NCI-H2196 treated with DMSO at 0.1 percent for 48 hours (cell line): ENCODE measurements around the gene SEPSECS.

Source experiments
- DNase-seq: peaks from one replicate; lab custom pipeline; 2025; ENCODE audit not compliant: unreplicated experiment; lab: John Stamatoyannopoulos, UW

Gene SEPSECS

DNA sequence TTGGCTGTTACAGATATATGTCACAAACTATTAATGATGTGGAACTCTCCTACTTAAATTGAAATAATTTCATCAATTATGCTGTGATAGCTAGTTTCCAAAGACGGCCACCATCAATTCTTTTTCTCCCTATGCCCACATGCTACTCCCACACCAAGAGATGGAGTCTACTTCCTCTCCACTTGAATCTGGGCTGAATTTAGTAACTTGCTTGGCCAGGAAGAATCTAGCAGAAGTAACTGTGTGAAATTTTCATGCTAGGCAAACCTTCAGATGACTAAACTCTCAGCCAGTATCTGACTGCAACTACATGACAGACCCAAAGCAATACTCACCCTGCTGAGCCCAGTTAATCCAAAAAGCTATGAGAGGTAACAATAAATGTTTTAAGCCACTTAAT is 3.2 kb downstream of the SEPSECS start:
- DNase-seq = no peak

DNA sequence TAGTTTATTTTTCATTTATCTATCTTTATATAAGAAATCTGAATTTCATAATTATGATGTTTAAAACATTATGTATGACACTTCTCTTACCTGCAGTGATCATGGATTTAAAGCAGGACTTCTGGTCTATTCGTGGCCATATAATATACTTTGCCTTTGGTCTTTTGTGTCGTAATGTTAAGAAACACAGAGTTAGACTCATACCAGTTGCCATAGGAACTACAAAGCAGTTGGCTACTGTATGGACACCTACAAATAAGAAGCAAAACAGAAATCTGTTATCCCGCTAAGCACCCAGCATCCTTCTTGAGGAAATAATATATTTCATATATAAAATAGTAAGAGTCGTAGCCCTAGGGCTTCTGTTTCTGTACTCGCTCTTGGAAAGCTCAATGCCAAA is 4.3 kb downstream of the SEPSECS start:
- DNase-seq = no peak

DNA sequence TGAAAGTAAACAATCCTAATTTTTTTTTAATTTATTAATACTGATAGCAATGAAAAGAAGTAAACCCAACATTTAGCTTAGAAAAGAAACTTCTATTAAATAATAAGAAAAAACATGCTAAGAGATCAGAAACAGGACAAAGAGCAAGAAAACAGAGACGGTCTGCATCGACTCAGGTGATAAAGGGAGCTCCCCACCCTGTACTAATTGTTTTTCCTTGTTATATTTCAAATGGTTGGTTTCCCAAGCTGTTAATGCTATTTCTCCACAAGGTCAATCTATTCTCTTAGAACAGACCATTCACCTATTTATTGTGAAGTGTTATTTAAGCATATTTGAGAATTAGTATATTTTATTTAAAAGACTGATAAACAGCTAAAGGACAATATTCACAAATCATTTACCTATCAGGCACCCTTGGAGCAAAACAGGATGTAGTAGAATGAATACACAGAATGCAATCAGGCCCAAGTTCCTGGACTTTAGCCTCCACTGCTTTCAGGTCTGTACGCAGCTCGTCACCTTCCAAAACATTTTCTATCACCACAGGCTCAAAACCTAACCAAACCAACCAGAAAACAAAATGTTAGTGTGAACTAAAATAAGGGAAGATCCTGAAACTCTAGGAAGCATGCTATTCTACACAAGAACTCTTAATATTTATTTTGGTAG is 5.5 kb downstream of the SEPSECS start:
- no peak for DNase-seq

DNA sequence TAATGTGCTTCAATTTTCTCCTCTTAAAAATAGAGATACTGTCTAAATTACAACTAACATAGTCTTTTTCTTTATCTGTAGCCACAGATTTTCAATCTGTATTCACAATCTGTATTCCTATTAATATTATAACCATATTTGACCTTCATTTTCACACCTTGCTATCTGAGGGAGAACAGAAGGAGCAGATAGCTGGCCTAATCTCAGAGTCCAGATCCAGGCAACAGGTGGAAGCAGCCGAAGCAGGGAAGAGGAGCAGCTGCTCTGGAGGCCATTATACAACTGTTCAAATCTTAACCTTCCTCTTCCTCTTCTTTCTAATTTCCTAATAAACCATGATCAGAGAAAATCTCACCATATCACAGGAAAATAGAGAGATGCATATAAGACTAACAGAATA is 14.2 kb downstream of the SEPSECS start:
- DNase-seq = no peak

DNA sequence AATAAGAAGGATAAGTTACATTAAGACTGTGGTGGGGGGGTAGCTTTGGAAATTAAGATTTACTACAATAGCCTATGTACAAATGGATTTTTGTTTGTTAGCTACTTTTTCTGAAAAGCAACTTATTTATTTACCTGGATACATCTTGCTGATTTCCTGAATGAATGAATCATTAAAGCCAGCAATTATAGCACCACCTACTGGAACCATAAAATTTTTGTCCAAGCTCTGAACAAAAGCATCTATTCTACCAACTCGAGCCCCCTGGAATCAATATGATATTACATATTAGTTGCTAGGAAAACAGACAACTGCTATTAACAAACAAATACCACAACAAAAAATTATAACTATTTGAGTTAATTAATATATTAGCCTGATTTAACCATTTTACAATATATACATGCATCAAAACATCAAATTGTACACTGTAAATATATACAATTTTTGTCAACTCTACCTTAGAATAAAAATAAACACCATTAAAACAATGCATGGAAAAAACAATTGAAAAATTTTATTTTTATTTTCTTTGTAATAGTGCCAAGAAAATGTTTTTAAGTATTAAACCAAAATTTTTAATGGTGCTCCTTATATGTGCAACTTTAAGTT is 15.3 kb downstream of the SEPSECS start:
- DNase-seq = no peak

DNA sequence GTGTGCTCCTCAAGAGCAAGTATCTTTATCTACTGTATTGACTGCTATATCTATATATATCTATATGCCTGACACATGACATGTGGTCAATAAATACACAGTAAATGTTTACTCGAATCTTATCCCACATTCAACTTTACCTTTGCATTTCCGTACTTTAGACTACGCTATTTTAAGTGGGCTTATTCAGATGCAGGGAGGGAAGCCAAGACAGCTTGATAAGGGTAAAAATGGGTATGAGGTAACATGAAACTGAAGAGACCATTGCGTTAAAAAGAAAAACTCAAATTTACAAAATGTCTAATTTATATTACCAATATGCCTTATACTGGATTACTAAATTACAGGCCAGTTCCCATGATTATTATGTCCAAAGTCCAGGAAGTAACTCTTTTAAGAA is 17.8 kb downstream of the SEPSECS start:
- DNase-seq = no peak

DNA sequence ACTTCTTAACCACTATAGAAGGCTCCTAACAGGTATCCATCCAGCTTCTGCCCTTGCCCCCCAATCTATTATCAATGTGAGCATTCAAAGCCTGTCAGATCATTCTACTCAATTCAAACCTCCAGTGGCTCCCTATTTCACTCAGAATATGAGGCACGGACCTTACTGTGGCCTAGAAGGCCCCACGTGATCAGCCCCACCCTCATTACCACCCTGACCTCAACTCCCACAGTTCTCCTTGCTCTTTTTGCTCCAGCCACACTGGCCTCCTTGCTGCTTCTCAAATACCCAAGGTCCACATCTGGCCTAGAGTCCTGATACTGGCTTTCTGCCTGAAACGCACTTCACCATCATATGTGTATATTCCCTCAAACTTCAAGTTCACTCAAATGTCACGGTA is 18.7 kb downstream of the SEPSECS start:
- DNase-seq = no peak

DNA sequence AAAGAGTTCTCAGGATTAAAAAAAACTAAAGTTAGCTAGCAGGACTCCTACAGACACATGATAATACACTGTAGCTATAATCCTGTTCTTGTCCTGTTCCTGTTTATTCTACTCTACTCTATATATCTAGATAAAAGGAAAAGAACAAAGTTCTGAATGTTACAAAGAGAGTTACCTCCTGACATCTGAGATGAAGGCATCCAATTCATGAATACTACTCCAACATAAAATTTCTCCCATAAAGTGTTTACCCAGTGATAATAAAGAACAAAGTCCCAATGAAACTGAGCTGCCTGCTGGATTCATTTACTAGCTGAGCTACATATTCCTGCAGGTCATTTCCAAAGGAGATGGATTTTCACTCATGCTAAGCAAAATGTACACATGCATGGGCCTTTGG is 27.1 kb downstream of the SEPSECS start:
- DNase-seq = no peak

DNA sequence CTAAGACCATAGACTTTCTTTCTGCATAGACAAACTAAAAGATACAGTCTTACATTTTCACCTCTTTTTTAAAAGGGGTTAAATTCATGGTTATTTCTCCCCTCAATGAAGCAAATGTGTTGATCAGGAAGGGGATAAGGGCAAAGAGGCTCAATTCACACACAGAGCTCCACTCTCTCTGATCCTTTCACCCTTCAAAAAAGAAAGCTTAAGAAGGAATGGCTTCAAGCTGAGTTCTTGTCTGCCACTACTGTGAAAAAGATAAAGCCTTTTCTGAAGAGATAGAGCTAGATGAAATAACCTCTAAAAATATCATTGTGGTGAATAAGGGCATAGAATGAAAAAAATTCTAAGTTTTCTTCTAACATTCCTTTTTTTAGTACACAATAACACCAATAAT is 28.3 kb downstream of the SEPSECS start:
- no peak for DNase-seq

DNA sequence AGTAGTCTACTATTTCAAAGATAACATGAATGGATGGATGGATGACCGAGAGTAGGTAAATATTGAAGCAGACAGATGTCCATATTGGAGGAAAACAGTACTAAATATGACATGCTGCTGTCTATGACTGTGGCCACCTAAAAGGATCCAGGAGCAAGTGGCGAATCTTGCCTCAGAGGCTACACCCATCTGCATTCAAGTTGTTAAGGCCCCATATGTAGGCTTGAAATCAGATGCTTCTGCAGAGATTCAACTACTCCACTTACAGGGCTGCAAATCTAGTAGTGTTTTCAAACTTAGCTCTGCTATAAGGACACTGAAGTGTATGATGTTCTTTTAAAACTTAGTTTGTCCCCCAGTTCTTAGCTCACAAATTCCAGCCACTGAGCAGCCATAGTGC is 28.9 kb downstream of the SEPSECS start:
- DNase-seq = no peak

DNA sequence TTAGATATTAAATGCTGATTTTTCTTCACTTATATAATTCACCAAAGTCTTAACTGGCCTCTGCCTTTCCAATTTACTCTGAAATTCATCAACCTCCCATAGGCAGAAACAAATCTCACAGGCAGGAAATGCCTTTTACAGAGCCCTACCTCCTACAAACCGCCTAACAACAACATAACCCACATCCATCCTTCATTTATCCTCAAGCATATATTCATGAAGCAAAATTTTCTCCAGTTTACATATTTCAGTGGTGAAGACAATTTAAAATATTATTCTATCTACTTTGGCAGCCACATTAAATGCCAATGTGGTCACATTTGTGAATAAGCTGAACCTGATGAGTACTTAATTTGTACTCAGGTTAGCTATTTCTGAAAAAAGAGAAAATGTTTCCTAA is 30.3 kb downstream of the SEPSECS start:
- DNase-seq = no peak

DNA sequence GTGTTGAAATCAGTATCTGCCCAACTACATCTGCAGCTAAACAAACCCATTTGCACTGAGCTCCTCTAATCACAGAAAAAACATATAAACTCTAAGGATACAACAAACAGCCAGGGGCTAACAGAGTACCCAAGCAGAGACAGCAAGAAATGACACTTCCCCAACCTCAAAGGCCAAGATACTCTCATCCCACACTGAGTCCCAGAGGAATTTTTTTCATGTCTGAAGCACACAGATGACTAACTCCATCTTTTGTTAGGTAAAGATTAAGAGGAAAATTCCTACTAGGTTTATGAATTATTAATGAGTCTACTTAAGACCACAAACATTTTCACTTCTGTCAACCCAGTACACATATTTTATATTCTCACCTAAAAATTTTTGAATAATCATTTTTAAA is 31.6 kb downstream of the SEPSECS start:
- DNase-seq = no peak

DNA sequence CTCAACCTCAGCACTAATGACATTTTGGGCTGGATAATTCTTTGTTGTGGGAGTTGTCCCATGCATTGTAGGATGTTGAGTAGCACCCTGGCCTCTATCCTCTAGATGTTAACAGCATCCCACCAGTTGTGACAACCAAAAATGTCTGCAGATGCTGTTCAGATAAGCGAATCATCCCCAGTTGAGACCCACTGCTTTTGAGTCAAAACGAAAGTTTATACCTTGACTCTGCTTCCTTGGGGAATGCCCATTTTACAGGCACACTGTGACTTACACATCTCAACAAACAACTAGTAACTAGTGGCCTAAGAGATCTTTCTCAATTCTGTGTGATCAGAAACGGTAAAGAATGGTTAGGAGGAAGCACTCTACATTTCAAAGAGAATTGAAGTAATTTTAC is 37.0 kb downstream of the SEPSECS start:
- no peak for DNase-seq

DNA sequence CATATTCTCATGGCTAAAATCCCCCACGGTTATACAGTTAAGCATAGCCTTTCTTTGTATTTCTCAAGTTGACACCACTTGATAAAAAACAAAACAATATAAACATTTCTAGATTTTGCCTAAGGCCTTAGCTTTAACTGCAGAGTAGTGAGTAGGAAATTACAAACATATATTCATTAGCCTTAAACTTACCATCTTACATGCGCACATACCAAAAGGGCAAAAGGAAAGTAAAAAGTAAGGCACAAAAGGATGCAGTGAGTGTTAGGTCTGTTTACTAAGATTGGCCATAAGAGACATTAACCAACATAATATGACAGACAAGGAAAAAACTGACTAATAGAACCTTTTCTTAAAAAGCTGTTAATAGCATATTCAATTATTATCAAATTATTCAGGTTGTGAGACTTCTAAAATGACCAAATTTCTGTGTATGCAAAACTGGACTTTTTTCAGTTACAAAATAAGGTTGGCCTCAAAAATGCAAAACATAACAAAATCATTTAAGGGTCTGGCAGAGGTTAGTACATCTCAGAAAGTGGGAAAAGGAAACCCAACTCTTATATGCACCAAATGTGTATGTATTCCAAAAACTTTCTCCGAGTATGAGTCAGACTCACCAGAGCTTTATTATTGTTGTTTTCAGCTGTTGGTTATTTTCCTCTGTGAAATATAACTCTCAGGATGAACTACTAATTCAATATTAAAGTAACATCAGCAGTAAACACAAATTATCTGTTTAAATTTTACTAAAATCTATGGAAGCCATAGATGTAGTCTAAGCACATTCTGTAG is 39.9 kb downstream of the SEPSECS start:
- no peak for DNase-seq

DNA sequence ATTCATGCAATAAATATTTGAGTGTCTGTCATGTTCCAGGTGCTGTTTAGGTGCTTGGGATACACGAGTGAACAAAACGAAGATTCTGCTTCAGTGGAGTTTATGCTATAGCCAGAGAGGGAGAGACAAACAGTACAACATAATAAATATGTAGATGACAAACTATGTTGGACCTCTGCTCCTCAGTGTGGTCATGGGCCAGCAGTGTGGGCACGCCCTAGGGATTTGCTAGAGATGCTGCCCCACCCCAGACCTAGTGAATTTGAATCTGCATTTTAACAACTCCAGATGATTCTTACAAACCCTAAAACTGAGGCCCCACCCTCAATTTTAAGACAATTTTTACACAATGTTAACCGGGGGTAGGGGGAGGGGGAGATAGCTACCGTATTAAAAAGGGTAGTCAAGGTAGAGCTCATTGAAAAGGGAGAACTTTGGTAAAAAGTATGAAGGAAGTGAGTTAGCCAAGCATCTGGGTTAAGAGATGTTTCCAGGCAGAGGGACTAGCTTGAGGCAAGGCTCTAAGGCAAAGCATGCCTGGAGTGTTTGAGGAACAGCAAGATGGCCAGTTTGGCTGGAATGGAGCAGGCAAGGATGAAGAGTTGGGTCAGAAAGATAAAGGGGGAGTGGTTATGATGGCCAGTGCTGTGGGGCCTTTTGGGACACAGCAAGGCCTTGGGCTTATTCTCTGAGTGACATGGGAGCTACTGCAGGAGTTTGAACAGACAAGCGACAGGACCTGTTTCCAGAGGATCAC is 42.4 kb downstream of the SEPSECS start:
- DNase-seq = no peak

DNA sequence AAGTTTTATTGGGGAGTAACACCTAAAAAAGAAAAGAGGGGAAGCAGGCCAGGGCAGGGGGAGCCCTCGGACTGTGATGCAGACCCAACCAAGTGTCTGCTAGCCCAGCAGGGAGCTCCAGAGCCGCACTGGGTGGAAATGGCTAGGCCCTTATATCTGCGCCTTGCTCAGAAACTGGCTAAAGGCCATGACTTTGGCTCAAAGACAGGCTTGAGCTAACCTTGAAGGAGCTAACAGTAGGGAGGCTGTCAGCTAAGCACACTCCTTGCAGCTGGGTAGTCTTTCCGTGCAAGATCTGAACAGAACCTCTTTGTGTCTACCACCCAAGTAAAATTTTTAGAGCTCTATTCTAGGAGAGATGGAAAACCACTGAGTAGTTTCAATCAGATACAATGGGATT is 43.0 kb downstream of the SEPSECS start:
- no peak for DNase-seq

DNA sequence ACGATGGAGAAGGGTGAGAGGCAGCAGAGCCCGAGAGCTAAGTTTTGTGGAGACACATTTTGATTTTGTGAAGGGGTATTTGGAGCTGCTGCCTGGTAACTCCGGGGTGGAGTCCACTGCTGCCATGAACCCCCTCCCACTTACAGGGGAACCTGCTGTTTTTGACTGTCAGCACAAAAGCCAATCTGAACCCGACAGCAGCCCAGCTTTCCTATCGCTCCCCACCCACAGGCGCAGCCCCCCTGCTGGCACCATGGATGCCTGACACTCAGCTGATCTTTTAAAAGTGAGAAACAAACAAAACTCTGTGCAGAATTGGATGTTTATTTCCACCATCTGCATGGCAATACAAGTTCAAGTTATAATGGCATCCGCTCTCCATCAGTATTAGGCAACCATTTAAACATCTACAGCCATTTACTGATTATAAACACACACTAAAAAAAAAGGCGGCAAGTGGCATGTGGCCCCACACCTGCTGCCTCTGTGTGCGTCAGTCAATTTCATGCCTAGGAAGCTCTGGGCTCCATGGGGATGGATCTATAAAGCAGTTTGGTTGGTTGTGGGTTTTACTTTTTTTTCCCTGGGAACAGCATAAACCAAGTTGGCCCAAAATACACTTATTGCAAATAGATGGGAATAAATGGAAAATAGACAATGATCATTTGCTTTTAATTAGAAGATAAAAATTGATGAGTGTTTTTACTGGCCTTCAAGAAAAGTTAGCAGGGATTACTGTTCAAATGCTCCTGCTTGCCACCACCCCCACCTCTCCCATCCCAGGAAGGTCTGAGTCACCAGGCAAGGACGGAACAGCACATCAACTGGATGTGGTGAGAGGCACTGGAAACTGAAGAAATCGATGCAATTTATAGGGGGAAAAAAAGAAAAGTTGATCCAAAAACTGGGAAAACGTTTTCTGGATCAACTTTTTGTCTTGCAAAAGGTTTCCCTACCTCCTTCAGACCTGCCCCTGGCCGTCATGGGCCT is 46.0 kb downstream of the SEPSECS start:
- DNase-seq = no peak

DNA sequence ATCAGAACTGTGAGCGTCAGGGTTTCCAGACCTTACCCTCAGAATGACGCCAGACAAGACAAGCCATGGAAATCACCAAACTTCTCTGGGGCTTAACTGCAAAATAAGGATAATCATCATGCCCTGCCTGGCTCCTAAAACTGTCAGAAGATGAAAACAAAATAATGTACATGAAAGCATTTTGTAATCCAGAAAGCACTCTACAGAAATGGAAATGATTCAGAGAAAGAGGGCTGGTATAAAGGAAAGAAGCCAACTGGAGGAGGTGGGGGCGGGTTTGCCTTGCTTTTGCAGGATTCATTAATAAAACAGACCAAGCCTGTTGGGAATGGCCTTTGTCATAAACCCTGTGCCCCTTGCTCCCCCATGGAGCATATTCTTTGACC is 47.3 kb downstream of the SEPSECS start:
- no peak for DNase-seq

DNA sequence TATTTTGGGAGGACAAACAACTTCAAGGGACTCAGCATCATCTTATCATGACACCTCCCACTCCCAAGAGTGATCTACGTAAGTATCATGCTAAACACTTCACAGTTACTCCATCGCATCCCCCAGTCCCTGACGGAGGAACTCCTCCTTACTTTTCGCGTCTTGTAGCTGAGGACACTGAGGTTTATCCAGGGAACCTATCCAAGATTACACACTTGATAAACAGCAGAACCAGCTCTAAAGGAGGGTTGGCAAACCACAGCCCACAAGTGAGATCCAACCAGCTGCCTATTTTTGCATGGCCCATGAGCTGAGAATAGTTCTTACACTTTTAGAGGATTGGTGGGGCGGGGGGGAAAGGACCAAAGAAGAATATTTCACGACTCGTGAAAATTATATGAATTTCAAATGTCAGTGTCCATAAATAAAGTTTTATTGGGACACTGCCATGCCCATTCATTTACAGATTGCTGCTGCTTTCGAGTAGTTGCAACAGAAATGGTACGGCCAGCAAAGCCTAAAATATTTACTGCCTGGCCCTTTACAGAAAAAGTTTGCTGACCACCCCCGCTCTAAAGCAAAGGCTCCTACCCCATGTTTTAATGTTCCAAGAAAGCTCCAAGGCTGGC is 47.8 kb downstream of the SEPSECS start:
- DNase-seq = no peak

DNA sequence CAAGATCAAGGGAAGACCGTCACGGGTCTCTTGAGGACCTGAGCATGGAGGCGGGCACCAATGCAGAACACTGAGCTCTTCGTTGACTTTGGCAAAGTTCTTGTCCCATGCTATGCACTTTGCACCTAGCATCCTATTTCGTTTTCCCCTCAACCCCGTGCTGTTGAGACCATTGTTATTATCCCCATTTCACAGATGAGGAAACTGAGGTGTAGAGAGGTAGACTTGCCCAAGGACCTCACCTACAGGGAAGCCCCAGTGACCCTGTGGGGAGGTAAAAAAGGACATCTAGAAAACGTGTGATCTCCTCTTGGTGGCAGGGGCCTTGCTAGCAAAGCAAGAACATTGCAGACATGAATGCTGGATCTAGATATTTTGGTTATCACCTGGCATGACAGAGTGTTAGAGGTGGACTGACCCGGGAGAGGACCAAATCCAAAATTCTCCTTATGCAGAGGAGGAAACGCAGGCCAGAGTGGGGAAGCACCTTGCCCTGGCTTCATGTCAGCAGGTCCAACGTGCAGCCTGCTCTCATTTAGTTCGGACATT is 48.5 kb downstream of the SEPSECS start:
- DNase-seq = no peak
